K562 (cell line): Measurements from ENCODE around the gene SNRNP40. TPM values are rescaled to one million over a fixed set of nuclear protein-coding genes. Genes with fewer than 3 reads are reported as not detected.

Experiments used
- ATAC-seq: fragments of 200-7000 bp; cut with Tn5 transposase; 3 replicates; pipeline ENCODE4 v1.9.1; 2020; ENCODE audit warnings: moderate library complexity
- BruUV-seq: library from RNA; stranded (reverse); fragments of 400-500 nt; replicated peaks from 2 replicates; lab custom pipeline; 2021; lab: Mats Ljungman, UMichigan
- CTCF ChIA-PET: fragments of 300-600 bp; formaldehyde crosslinking; extraction: SDS; loops from one replicate; lab custom pipeline; 2021; ENCODE audit warnings: low intra/inter-chr PET ratio; lab: Yijun Ruan, JAX
- POLR2A ChIA-PET: fragments of 300-600, 350-650 bp; sonication (Branson Sonifier 250); formaldehyde crosslinking; extraction: SDS; loops from one replicate; lab custom pipeline; 2021; ENCODE audit warnings: antibody characterized with exemption, inconsistent platforms; lab: Yijun Ruan, JAX
- DNase-seq, 4 experiments: peaks; one replicate each; pipeline versions ENCODE4 v3.0.0 to v3.0.0-alpha.2; 2011 to 2018; ENCODE audit warnings: low spot score in 3 of 4, mixed read lengths in 3 of 4; ENCODE audit errors: extremely low read depth in 1 of 4
- FAIRE-seq: peaks from 2 replicates; lab custom pipeline; 2011; peaks lifted over from hg19 to GRCh38; lab: Jason Lieb, UNC
- H2AFZ ChIP-seq: 2 replicates; pipeline ENCODE4 v1.6.0; 2011; ENCODE audit warnings: low read depth, low read length, control low read depth, inconsistent platforms
- H3K27ac ChIP-seq: fragments of 200-600 bp; 3 replicates; pipeline ENCODE4 v1.8.0; 2011; ENCODE audit warnings: low read depth, mild to moderate bottlenecking, control low read depth, inconsistent platforms, low read length, moderate library complexity, mixed read lengths; ENCODE audit errors: extremely low read depth
- H3K27me3 ChIP-seq, 2 experiments: fragments of 300-600 bp in 1 of 2; 2 replicates in 1 of 2; 3 replicates in 1 of 2; pipeline versions ENCODE4 v1.6.0 to v1.8.0; 2011; ENCODE audit warnings: inconsistent platforms in 2 of 2, low read length in 2 of 2, mild to moderate bottlenecking in 1 of 2, mixed read lengths in 1 of 2, moderate library complexity in 1 of 2; ENCODE audit not compliant: control insufficient read depth in 2 of 2, insufficient read depth in 2 of 2
- H3K36me3 ChIP-seq: fragments of 300-600 bp; 3 replicates; pipeline ENCODE4 v1.8.0; 2011; ENCODE audit warnings: mild to moderate bottlenecking, low read length, inconsistent platforms; ENCODE audit not compliant: control insufficient read depth, insufficient read depth
- H3K4me1 ChIP-seq, 2 experiments: fragments of 200-600 bp in 1 of 2; replicated peaks in 1 of 2; 2 replicates in 1 of 2; 3 replicates in 1 of 2; pipeline versions ENCODE4 v1.5.1 to v1.8.0; 2011; ENCODE audit warnings: inconsistent platforms in 2 of 2, low read length in 2 of 2, mild to moderate bottlenecking in 1 of 2, mixed read lengths in 1 of 2, moderate library complexity in 1 of 2; ENCODE audit not compliant: control insufficient read depth in 2 of 2, insufficient read depth in 2 of 2
- H3K4me2 ChIP-seq: 2 replicates; pipeline ENCODE4 v1.6.1; 2011; ENCODE audit warnings: low read length, control low read depth, inconsistent platforms, mixed read lengths; ENCODE audit not compliant: insufficient read depth
- H3K4me3 ChIP-seq: fragments of 200-600 bp; sonication (generic), shearing (Covaris generic); 2 replicates; pipeline ENCODE4 v1.5.1; 2016; ENCODE audit warnings: control low read depth, inconsistent platforms
- H3K79me2 ChIP-seq: fragments of 200-600 bp; 3 replicates; pipeline ENCODE4 v1.8.0; 2011; ENCODE audit warnings: low read length, inconsistent platforms; ENCODE audit not compliant: control insufficient read depth, insufficient read depth
- H3K9ac ChIP-seq, 2 experiments: 2 replicates each; pipeline versions ENCODE4 v1.6.0 to v1.6.1; 2011; ENCODE audit warnings: low read depth in 2 of 2, low read length in 2 of 2, control low read depth in 1 of 2, inconsistent platforms in 1 of 2, mild to moderate bottlenecking in 1 of 2, mixed read lengths in 1 of 2; ENCODE audit not compliant: insufficient read depth in 1 of 2
- H3K9me1 ChIP-seq: one replicate; pipeline ENCODE4 v1.6.0; 2011; ENCODE audit warnings: inconsistent platforms, mild to moderate bottlenecking, low read length, moderate library complexity; ENCODE audit not compliant: control insufficient read depth, insufficient read depth
- H3K9me3 ChIP-seq: replicated peaks from 2 replicates; pipeline ENCODE4 v1.5.1; 2011; ENCODE audit warnings: low read depth, low read length, inconsistent platforms; ENCODE audit not compliant: control insufficient read depth, insufficient read depth
- H4K20me1 ChIP-seq: replicated peaks from 2 replicates; pipeline ENCODE4 v1.6.1; 2011; ENCODE audit warnings: low read length, inconsistent platforms, mixed read lengths; ENCODE audit not compliant: control insufficient read depth, insufficient read depth
- DIDO1 ChIP-seq: fragments of 450-650 bp; IDR thresholded peaks from 2 replicates; pipeline ENCODE4 v1.6.1; 2016; ENCODE audit warnings: low read depth, missing biosample characterization, missing genetic modification characterization
- DNMT1 ChIP-seq: fragments of 450-650 bp; IDR thresholded peaks from 2 replicates; pipeline ENCODE4 v1.6.1; 2016; ENCODE audit warnings: antibody characterized with exemption, mild to moderate bottlenecking
- ELF2 ChIP-seq: fragments of 250-450 bp; sonication (Bioruptor Pico); IDR thresholded peaks from 2 replicates; pipeline ENCODE4 v1.5.0; 2021; ENCODE audit warnings: mild to moderate bottlenecking
- ETV5 ChIP-seq: sonication (generic); formaldehyde crosslinking; IDR thresholded peaks from 2 replicates; pipeline ENCODE4 v1.4.0; 2020; ENCODE audit warnings: low read depth, mild to moderate bottlenecking, missing genetic modification reagents
- FOXA3 ChIP-seq, 2 experiments: fragments of 450-650 bp in 1 of 2; sonication (generic) in 1 of 2; formaldehyde crosslinking; IDR thresholded peaks in 1 of 2; conservative IDR thresholded peaks in 1 of 2; 2 replicates each; pipeline versions ENCODE4 v1.4.0 to v1.8.0; 2020 to 2022; ENCODE audit warnings: mild to moderate bottlenecking in 2 of 2, missing genetic modification reagents in 1 of 2
- KLF1 ChIP-seq: fragments of 450-650 bp; IDR thresholded peaks from 2 replicates; pipeline ENCODE4 v1.6.1; 2016; ENCODE audit warnings: missing genetic modification characterization, missing compliant biosample characterization
- NUFIP1 ChIP-seq: fragments of 450-650 bp; IDR thresholded peaks from 2 replicates; pipeline ENCODE4 v1.6.1; 2018; ENCODE audit not compliant: partially characterized antibody
- TAF1 ChIP-seq: IDR thresholded peaks from 2 replicates; pipeline ENCODE4 v1.6.1; 2011; ENCODE audit warnings: mild to moderate bottlenecking, low read length, moderate library complexity; ENCODE audit not compliant: insufficient read depth, control insufficient read depth, severe bottlenecking; ENCODE audit errors: extremely low read depth
- ZNF133 ChIP-seq: fragments of 250-450 bp; sonication (Bioruptor Pico); IDR thresholded peaks from 2 replicates; pipeline ENCODE4 v1.4.0; 2020; ENCODE audit warnings: mild to moderate bottlenecking
- ZNF140 ChIP-seq: fragments of 250-450 bp; sonication (Bioruptor Pico); IDR thresholded peaks from 2 replicates; pipeline ENCODE4 v1.8.0; 2021; ENCODE audit warnings: moderate library complexity, mild to moderate bottlenecking, inconsistent platforms
- ZNF696 ChIP-seq: fragments of 250-450 bp; sonication (Bioruptor Pico); conservative IDR thresholded peaks from 2 replicates; pipeline ENCODE4 v1.4.0; 2020; ENCODE audit warnings: mild to moderate bottlenecking, moderate library complexity
- WGBS: fragments of 100-300 bp; shearing (Covaris generic); methylation state at CpG from one replicate; pipeline ENCODE4 v1.1.6; 2016; ENCODE audit warnings: low coverage, mixed read lengths; ENCODE audit not compliant: insufficient coverage; ENCODE audit errors: missing lambda C conversion rate; 5-methylcytosine and 5-hydroxymethylcytosine counted together
- in situ Hi-C: fragments of 300-500 bp; cut with MboI; formaldehyde crosslinking; loops from 4 replicates; pipeline ENCODE4 v1.15.0; 2018; ENCODE audit warnings: inconsistent platforms, mixed read lengths
- intact Hi-C: fragments of 100-400 bp; cut with micrococcal nuclease; formaldehyde crosslinking; loops from 2 replicates; pipeline ENCODE4 v1.14.2; 2022
- polyA plus RNA-seq, 8 experiments: library from polyadenylated mRNA; depleted of rRNA in 4 of 8; stranded (reverse) in 5 of 8; unstranded in 3 of 8; fragments of >200 nt; fragmentation: Nextera tagmentation in 2 of 8; fragmentation: Illumina TruSeq in 1 of 8; extraction: Ambion mirVana in 2 of 8; extraction: Trizol in 1 of 8; gene quantifications; 2 replicates each; pipeline versions ENCODE4 v1.2.1 to v1.2.3, GENCODE V29; 2011 to 2014; ENCODE audit warnings: inconsistent platforms in 1 of 8, missing spikeins in 1 of 8
- total RNA-seq, 7 experiments: library from RNA; depleted of rRNA in 6 of 7; stranded (reverse); fragments of >200 nt in 6 of 7; fragmentation: Illumina TruSeq in 2 of 7; extraction: Trizol in 2 of 7; gene quantifications; 2 replicates each; pipeline versions ENCODE4 v1.2.1 to v1.2.3, GENCODE V29; 2011 to 2021; ENCODE audit warnings: low replicate concordance in 1 of 7
- TF ChIP-seq, protein P1 (sequence below): fragments of 250-450 bp; sonication (Bioruptor Pico); IDR thresholded peaks from 2 replicates; pipeline ENCODE4 v1.4.0; 2020; ENCODE audit warnings: mild to moderate bottlenecking
- TF ChIP-seq, protein P2 (sequence below): sonication (generic); formaldehyde crosslinking; IDR thresholded peaks from 2 replicates; pipeline ENCODE4 v1.8.1; 2023; ENCODE audit warnings: mild to moderate bottlenecking, missing genetic modification reagents
- TF ChIP-seq, protein P3 (sequence below): sonication (generic); formaldehyde crosslinking; IDR thresholded peaks from 2 replicates; pipeline ENCODE4 v1.4.0; 2020; ENCODE audit warnings: mild to moderate bottlenecking, missing genetic modification reagents

SNRNP40 gene
- total and polyA plus RNA-seq, 9 of the 15 experiments (the other 6 are each of a cell fraction or from before 2014, with no cell fraction given) = 48.7 to 278 (median 163) TPM

DNA sequence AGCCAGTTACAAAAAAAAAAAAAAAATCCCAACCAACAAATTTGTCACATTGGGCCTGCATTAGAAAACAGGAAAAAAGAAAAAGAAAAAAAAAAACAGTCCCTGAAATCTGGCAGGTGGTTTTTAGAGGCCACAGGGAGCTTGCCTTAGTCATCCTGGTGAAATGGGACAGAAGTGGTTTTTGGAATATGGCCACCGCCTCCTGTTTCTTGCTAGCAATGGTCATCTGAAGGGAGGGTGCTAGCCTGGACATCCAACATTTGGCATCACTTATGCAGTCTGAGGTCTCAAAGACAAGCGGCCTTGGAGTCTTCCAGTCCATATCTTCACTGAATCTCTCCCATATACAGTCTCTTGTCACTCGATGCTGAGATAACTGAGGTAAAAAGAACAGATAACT lies 36.8 kb downstream of the SNRNP40 start:
- BruUV-seq = no TSS peak
- no peak for DNase-seq

More for the DNA sequence above, 36.8 kb downstream of the SNRNP40 start:
- Histone ChIP-seq H3K36me3 (peaks cover 70% of the 10 kb centered on the region), H3K9me1 (no peaks in the 10 kb centered on the region), H4K20me1 (peaks cover 2% of the 10 kb centered on the region; the same call in 1 of the 2 replicates), H3K27me3 (no peaks in the 10 kb centered on the region), H3K79me2 (no peaks in the 10 kb centered on the region), H3K27ac (no peak overlapping the region), H3K9me3 (no peaks in the 10 kb centered on the region), H3K4me2 (no peak overlapping the region), H3K4me3 (no peak overlapping the region), H3K9ac (no peak overlapping the region), H2AFZ (no peak overlapping the region), H3K4me1 (no peaks in the 10 kb centered on the region)
- POLR2A ChIA-PET = interaction anchor here (1.6 kb wide), 1 partner anchor 12 kb away, joined by 5 read pairs; no protein-coding TSS in a partner anchor
- in situ Hi-C loops (no loop called here), intact Hi-C loops (no loop called here)
- ATAC-seq = no peak
- TF ChIP-seq DIDO1 (no peak), ETV5 (CRISPR knock-in tag) (no peak), DNMT1 (no peak), ZNF696 (CRISPR knock-in tag) (no peak), FOXA3 (CRISPR knock-in tag; conservative IDR thresholded peaks at IDR 0.05 in 1 of 2, IDR thresholded peaks at IDR 0.05 in 1 of 2) (no peak), ZNF133 (CRISPR knock-in tag) (no peak), ZNF140 (CRISPR knock-in tag) (no peak), ELF2 (CRISPR knock-in tag) (no peak), KLF1 (no peak), TAF1 (no peak), NUFIP1 (no peak)
- TF ChIP-seq, protein P1, sequence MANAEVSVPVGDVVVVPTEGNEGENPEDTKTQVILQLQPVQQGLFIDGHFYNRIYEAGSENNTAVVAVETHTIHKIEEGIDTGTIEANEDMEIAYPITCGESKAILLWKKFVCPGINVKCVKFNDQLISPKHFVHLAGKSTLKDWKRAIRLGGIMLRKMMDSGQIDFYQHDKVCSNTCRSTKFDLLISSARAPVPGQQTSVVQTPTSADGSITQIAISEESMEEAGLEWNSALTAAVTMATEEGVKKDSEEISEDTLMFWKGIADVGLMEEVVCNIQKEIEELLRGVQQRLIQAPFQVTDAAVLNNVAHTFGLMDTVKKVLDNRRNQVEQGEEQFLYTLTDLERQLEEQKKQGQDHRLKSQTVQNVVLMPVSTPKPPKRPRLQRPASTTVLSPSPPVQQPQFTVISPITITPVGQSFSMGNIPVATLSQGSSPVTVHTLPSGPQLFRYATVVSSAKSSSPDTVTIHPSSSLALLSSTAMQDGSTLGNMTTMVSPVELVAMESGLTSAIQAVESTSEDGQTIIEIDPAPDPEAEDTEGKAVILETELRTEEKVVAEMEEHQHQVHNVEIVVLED (CRISPR knock-in tag) = no peak
- TF ChIP-seq, protein P2, sequence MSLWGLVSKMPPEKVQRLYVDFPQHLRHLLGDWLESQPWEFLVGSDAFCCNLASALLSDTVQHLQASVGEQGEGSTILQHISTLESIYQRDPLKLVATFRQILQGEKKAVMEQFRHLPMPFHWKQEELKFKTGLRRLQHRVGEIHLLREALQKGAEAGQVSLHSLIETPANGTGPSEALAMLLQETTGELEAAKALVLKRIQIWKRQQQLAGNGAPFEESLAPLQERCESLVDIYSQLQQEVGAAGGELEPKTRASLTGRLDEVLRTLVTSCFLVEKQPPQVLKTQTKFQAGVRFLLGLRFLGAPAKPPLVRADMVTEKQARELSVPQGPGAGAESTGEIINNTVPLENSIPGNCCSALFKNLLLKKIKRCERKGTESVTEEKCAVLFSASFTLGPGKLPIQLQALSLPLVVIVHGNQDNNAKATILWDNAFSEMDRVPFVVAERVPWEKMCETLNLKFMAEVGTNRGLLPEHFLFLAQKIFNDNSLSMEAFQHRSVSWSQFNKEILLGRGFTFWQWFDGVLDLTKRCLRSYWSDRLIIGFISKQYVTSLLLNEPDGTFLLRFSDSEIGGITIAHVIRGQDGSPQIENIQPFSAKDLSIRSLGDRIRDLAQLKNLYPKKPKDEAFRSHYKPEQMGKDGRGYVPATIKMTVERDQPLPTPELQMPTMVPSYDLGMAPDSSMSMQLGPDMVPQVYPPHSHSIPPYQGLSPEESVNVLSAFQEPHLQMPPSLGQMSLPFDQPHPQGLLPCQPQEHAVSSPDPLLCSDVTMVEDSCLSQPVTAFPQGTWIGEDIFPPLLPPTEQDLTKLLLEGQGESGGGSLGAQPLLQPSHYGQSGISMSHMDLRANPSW = no peak
- TF ChIP-seq, protein P3, sequence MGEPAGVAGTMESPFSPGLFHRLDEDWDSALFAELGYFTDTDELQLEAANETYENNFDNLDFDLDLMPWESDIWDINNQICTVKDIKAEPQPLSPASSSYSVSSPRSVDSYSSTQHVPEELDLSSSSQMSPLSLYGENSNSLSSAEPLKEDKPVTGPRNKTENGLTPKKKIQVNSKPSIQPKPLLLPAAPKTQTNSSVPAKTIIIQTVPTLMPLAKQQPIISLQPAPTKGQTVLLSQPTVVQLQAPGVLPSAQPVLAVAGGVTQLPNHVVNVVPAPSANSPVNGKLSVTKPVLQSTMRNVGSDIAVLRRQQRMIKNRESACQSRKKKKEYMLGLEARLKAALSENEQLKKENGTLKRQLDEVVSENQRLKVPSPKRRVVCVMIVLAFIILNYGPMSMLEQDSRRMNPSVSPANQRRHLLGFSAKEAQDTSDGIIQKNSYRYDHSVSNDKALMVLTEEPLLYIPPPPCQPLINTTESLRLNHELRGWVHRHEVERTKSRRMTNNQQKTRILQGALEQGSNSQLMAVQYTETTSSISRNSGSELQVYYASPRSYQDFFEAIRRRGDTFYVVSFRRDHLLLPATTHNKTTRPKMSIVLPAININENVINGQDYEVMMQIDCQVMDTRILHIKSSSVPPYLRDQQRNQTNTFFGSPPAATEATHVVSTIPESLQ (CRISPR knock-in tag) = no peak
- CTCF ChIA-PET = no interaction called here
- no peak for FAIRE-seq
- WGBS = 82% methylated on average over 3 of the region's 3 CpGs
